HepG2 (cell line): ENCODE results near the gene DRC3. TPM values are rescaled to one million over a fixed set of nuclear protein-coding genes. Genes with fewer than 3 reads are reported as not detected.

Experiments
- ATAC-seq: fragments of 200-7000 bp; cut with Tn5 transposase; 3 replicates; pipeline ENCODE4 v1.9.1; 2020; ENCODE audit warnings: mild to moderate bottlenecking, moderate library complexity
- BruUV-seq: library from RNA; stranded (reverse); fragments of 400-500 nt; replicated peaks from 2 replicates; lab custom pipeline; 2021; lab: Mats Ljungman, UMichigan
- CTCF ChIA-PET: fragments of 300-600 bp; formaldehyde crosslinking; extraction: SDS; loops from one replicate; lab custom pipeline; 2021; ENCODE audit warnings: low total read pairs, inconsistent platforms, low intra/inter-chr PET ratio; lab: Yijun Ruan, JAX
- POLR2A ChIA-PET: fragments of 350-600 bp; sonication (Branson Sonifier 250); formaldehyde crosslinking; loops from one replicate; lab custom pipeline; 2020; ENCODE audit warnings: antibody characterized with exemption, inconsistent platforms; lab: Yijun Ruan, JAX
- DNase-seq: peaks from one replicate; pipeline ENCODE4 v3.0.0-alpha.2; 2015; ENCODE audit warnings: low spot score
- FAIRE-seq: peaks from 3 replicates; lab custom pipeline; 2011; peaks lifted over from hg19 to GRCh38; lab: Jason Lieb, UNC
- H2AFZ ChIP-seq: one replicate; pipeline ENCODE4 v1.6.1; 2011; ENCODE audit warnings: low read length, inconsistent platforms
- H3K27ac ChIP-seq: fragments of 300-600 bp; 3 replicates; pipeline ENCODE4 v1.8.0; 2011; ENCODE audit warnings: mixed run types, mild to moderate bottlenecking, mixed read lengths, low read length, inconsistent platforms; ENCODE audit not compliant: insufficient read depth; ENCODE audit errors: extremely low read length
- H3K27me3 ChIP-seq, 2 experiments: fragments of 200-600 bp in 1 of 2; 2 replicates in 1 of 2; 3 replicates in 1 of 2; pipeline versions ENCODE4 v1.6.0 to v1.8.0; 2011; ENCODE audit warnings: low read length in 2 of 2, mild to moderate bottlenecking in 2 of 2, moderate library complexity in 2 of 2, inconsistent platforms in 1 of 2; ENCODE audit not compliant: insufficient read depth in 2 of 2, control insufficient read depth in 1 of 2
- H3K36me3 ChIP-seq, 2 experiments: fragments of 200-600 bp in 1 of 2; replicated peaks in 1 of 2; 2 replicates in 1 of 2; 3 replicates in 1 of 2; pipeline versions ENCODE4 v1.5.1 to v1.8.0; 2011; ENCODE audit warnings: low read length in 2 of 2, inconsistent platforms in 1 of 2; ENCODE audit not compliant: insufficient read depth in 2 of 2, control insufficient read depth in 1 of 2
- H3K4me1 ChIP-seq: 2 replicates; pipeline ENCODE4 v1.5.1; 2012; ENCODE audit warnings: low read length, inconsistent platforms; ENCODE audit not compliant: insufficient read depth
- H3K4me2 ChIP-seq: 2 replicates; pipeline ENCODE4 v1.6.0; 2011; ENCODE audit warnings: low read depth, low read length, inconsistent platforms
- H3K4me3 ChIP-seq, 3 experiments: fragments of 200-600 bp in 1 of 3; sonication (generic), shearing (Covaris generic) in 1 of 3; replicated peaks in 1 of 3; 2 replicates each; pipeline ENCODE4 v1.5.1; 2011 to 2016; ENCODE audit warnings: low read length in 3 of 3, inconsistent platforms in 2 of 3, low read depth in 2 of 3, mild to moderate bottlenecking in 2 of 3, control low read depth in 1 of 3, mixed read lengths in 1 of 3; ENCODE audit not compliant: insufficient read depth in 1 of 3
- H3K79me2 ChIP-seq: one replicate; pipeline ENCODE4 v1.6.1; 2011; ENCODE audit warnings: low read length, inconsistent platforms; ENCODE audit not compliant: insufficient read depth
- H3K9ac ChIP-seq: 2 replicates; pipeline ENCODE4 v1.6.0; 2011; ENCODE audit warnings: mild to moderate bottlenecking, low read depth, low read length, inconsistent platforms; ENCODE audit not compliant: insufficient read depth
- H3K9me3 ChIP-seq: 2 replicates; pipeline ENCODE4 v1.5.1; 2012; ENCODE audit warnings: mild to moderate bottlenecking, low read length
- H4K20me1 ChIP-seq: 2 replicates; pipeline ENCODE4 v1.6.0; 2011; ENCODE audit warnings: inconsistent platforms, mild to moderate bottlenecking, low read length, moderate library complexity; ENCODE audit not compliant: insufficient read depth
- CEBPG ChIP-seq: IDR thresholded peaks from 2 replicates; pipeline ENCODE4 v1.6.1; 2016
- DMAP1 ChIP-seq: IDR thresholded peaks from 2 replicates; pipeline ENCODE4 v1.6.1; 2016
- DMTF1 ChIP-seq: sonication (generic); formaldehyde crosslinking; IDR thresholded peaks from 2 replicates; pipeline ENCODE4 v1.4.0; 2020; ENCODE audit warnings: mild to moderate bottlenecking, missing genetic modification reagents
- SMARCE1 ChIP-seq: fragments of 450-650 bp; IDR thresholded peaks from 2 replicates; pipeline ENCODE4 v1.6.1; 2017; ENCODE audit warnings: borderline replicate concordance
- SPEN ChIP-seq: sonication (generic); formaldehyde crosslinking; IDR thresholded peaks from 2 replicates; pipeline ENCODE4 v1.5.1; 2020; ENCODE audit warnings: low read depth, mild to moderate bottlenecking, missing genetic modification reagents
- XRCC5 ChIP-seq: fragments of 200-400 bp; formaldehyde crosslinking; optimal IDR thresholded peaks from 2 replicates; pipeline ENCODE3; 2017; ENCODE audit warnings: mild to moderate bottlenecking, low read length
- ZNF354B ChIP-seq: sonication (generic); formaldehyde crosslinking; IDR thresholded peaks from 2 replicates; pipeline ENCODE4 v1.8.0; 2022; ENCODE audit warnings: mild to moderate bottlenecking, missing genetic modification reagents
- ZNF430 ChIP-seq: sonication (generic); formaldehyde crosslinking; IDR thresholded peaks from 2 replicates; pipeline ENCODE4 v1.9.0; 2021; ENCODE audit warnings: mild to moderate bottlenecking, missing genetic modification reagents
- ZNF879 ChIP-seq: sonication (generic); formaldehyde crosslinking; IDR thresholded peaks from 2 replicates; pipeline ENCODE4 v1.8.1; 2023; ENCODE audit warnings: missing genetic modification reagents
- WGBS: methylation state at CpG from one replicate; pipeline ENCODE4 v1.1.6; 2017; ENCODE audit warnings: low lambda C conversion rate; 5-methylcytosine and 5-hydroxymethylcytosine counted together
- in situ Hi-C: cut with HindIII; loops from 2 replicates; pipeline ENCODE4 v1.10.0; 2017; ENCODE audit warnings: low pct_unique_long_range_greater_than_20kb; ENCODE audit not compliant: extremely low pct_ligation_motif_present
- intact Hi-C: fragments of 100-400 bp; cut with micrococcal nuclease; formaldehyde crosslinking; loops from one replicate; pipeline ENCODE4 v1.10.0; 2022; ENCODE audit not compliant: unreplicated experiment
- polyA plus RNA-seq, 8 experiments: library from polyadenylated mRNA; depleted of rRNA in 3 of 8; stranded (reverse) in 7 of 8; unstranded in 1 of 8; fragments of >200 nt; fragmentation: Illumina TruSeq in 4 of 8; extraction: Trizol in 4 of 8; gene quantifications; 2 replicates each; pipeline versions ENCODE4 v1.2.1 to v1.2.3, GENCODE V29; 2011 to 2016; ENCODE audit warnings: low read depth in 4 of 8, missing spikeins in 1 of 8, mixed read lengths in 1 of 8; ENCODE audit not compliant: insufficient read depth in 1 of 8
- total RNA-seq, 5 experiments: library from RNA; depleted of rRNA; stranded (reverse); fragments of >200 nt; fragmentation: Illumina TruSeq; extraction: Trizol; gene quantifications; 2 replicates each; pipeline ENCODE4 v1.2.3, GENCODE V29; 2016; ENCODE audit warnings: low read depth in 1 of 5

Gene DRC3
- total and polyA plus RNA-seq, 2 of the 13 experiments (the other 11 are each of a cell fraction or from before 2014, with no cell fraction given), result 0.53 to 0.87 TPM

DNA sequence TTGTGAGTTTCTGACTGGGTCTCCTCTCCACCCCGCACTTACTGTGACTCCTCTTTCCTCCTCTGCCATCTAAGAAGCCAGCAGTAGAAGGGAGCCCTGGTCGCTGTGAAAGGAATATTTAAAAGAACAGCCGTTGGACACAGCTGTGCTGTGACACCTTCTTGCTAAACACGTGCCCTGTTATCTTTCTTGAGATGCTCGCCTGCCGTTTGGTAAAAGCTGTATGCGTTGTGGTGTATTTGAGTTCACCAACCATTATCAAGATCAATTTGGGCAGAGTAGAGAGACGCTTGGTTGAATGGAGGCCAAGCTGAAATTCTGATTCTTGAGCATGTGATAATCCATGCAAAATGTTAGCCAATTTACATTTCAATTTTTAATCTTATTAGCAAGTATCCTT lies 70.3 kb downstream of the DRC3 start:
- POLR2A ChIA-PET, result no interaction called here

More for the DNA sequence above, 70.3 kb downstream of the DRC3 start:
- H3K4me2 ChIP-seq, result no peak overlapping the region
- no peak overlapping the region for H3K9ac ChIP-seq
- H3K27ac ChIP-seq, result no peak overlapping the region
- H2AFZ ChIP-seq, result no peak overlapping the region
- H3K4me1 ChIP-seq, result peaks cover 35% of the 10 kb centered on the region
- FAIRE-seq (no peak), DNase-seq (no peak), ATAC-seq (no peak)
- peaks cover 6 to 14% of the 10 kb centered on the region in 2 experiments; a peak in 4 of 5 replicates for H3K36me3 ChIP-seq
- H3K27me3 ChIP-seq, result no peaks in the 10 kb centered on the region; a peak in 1 of 5 replicates
- intact Hi-C loops, result no loop called here
- TF ChIP-seq CEBPG (no peak), DMAP1 (CRISPR knock-in tag) (no peak), SPEN (CRISPR knock-in tag) (no peak), ZNF430 (CRISPR knock-in tag) (no peak), ZNF879 (CRISPR knock-in tag) (no peak), SMARCE1 (no peak), DMTF1 (CRISPR knock-in tag) (no peak), XRCC5 (no peak), ZNF354B (CRISPR knock-in tag) (no peak)
- TF ChIP-seq, all 625 proteins: peak for 0
- in situ Hi-C loops, result no loop called here
- CTCF ChIA-PET, result no interaction called here
- Histone ChIP-seq H4K20me1 (no peaks in the 10 kb centered on the region), H3K4me3 (no peak overlapping the region), H3K9me3 (no peaks in the 10 kb centered on the region), H3K79me2 (peaks cover 16% of the 10 kb centered on the region)
- WGBS, result 96% methylated on average over 8 of the region's 8 CpGs
- BruUV-seq, result no TSS peak
